Measurements from ENCODE around the gene SLC2A8. TPM values are rescaled to one million over a fixed set of nuclear protein-coding genes. Genes with fewer than 3 reads are reported as not detected.
A peak's percentile ranks its signal among the peaks of the same experiment; 100 is the strongest.

SLC2A8 gene, protein sequence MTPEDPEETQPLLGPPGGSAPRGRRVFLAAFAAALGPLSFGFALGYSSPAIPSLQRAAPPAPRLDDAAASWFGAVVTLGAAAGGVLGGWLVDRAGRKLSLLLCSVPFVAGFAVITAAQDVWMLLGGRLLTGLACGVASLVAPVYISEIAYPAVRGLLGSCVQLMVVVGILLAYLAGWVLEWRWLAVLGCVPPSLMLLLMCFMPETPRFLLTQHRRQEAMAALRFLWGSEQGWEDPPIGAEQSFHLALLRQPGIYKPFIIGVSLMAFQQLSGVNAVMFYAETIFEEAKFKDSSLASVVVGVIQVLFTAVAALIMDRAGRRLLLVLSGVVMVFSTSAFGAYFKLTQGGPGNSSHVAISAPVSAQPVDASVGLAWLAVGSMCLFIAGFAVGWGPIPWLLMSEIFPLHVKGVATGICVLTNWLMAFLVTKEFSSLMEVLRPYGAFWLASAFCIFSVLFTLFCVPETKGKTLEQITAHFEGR
- total RNA-seq (2014; rRNA removed) (29.0 and 43.7 TPM in 2 replicates), Bru-seq, nascent RNA (percentile 55 among the genes with signal in this experiment), BruChase-seq, experiment 1, labeled RNA remaining after a 6-hour chase (percentile 58 among the genes with signal in this experiment), BruChase-seq, experiment 2, labeled RNA remaining after a 2-hour chase (percentile 62 among the genes with signal in this experiment)
- long read RNA-seq, transcript SLC2A8-215 (8 exons, 1,763 nt): major isoform, 6 of 38 reads
- long read RNA-seq, partial matches to known transcripts: 9 of 38 reads
- long read RNA-seq, other reads (novel, unspliced or antisense): 16 of 38 reads

GRCh38 chr9:127396808-127397645 lies at the start of gene SLC2A8:
Gene SLC2A8 (plus strand): TSS chr9:127397169. CDS start chr9:127397231, 62 bp downstream.
- Histone ChIP-seq H3K79me2 (ENCODE audit: low read length) (peaks cover 15% of the 10 kb centered on the region), H3K27me3 (ENCODE audit: low read length) (no peaks in the 10 kb centered on the region), H3K36me3 (ENCODE audit: low read depth, low read length) (no peaks in the 10 kb centered on the region), H4K20me1 (ENCODE audit: low read length) (no peaks in the 10 kb centered on the region), H2AFZ (ENCODE audit: low read length) (peak within 1 kb of the TSS; percentile 88), H3K9me3 (ENCODE audit: low read length) (no peaks in the 10 kb centered on the region), H3K4me3 (ENCODE audit: low read length) (peak within 1 kb of the TSS; percentile 82), H3F3A (ENCODE audit: low read length, unreplicated experiment) (no peaks in the 10 kb centered on the region), H3K4me1 (ENCODE audit: insufficient read depth, low read length) (peaks cover 14% of the 10 kb centered on the region), H3K9ac (ENCODE audit: low read length) (peak within 1 kb of the TSS; percentile 64), H3K4me2 (ENCODE audit: low read length) (peak within 1 kb of the TSS; percentile 94), H3K9me2 (replicated peaks; ENCODE audit: low read length) (no peaks in the 10 kb centered on the region), H3K27ac (ENCODE audit: low read length) (no peak within 1 kb of the TSS)
- CTCF ChIA-PET: interaction anchor here (0.6 to 1.3 kb wide), 6 partner anchors 20 to 438 kb away, joined by 3 to 5 read pairs (median 3); no protein-coding TSS in a partner anchor
- POLR2A ChIA-PET (ENCODE audit: unreplicated experiment): interaction anchor here (0.5 to 1.2 kb wide), 7 partner anchors 24 to 436 kb away, joined by 3 to 7 read pairs (median 5); partner anchors contain the start of genes LRSAM1 and ZNF79
- DNase-seq (peak; percentile 99), ATAC-seq (peak; percentile 91)
- TF ChIP-seq, protein P1, sequence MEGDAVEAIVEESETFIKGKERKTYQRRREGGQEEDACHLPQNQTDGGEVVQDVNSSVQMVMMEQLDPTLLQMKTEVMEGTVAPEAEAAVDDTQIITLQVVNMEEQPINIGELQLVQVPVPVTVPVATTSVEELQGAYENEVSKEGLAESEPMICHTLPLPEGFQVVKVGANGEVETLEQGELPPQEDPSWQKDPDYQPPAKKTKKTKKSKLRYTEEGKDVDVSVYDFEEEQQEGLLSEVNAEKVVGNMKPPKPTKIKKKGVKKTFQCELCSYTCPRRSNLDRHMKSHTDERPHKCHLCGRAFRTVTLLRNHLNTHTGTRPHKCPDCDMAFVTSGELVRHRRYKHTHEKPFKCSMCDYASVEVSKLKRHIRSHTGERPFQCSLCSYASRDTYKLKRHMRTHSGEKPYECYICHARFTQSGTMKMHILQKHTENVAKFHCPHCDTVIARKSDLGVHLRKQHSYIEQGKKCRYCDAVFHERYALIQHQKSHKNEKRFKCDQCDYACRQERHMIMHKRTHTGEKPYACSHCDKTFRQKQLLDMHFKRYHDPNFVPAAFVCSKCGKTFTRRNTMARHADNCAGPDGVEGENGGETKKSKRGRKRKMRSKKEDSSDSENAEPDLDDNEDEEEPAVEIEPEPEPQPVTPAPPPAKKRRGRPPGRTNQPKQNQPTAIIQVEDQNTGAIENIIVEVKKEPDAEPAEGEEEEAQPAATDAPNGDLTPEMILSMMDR (conservative IDR thresholded peaks at IDR 0.05; ENCODE audit: low read depth, low read length): 0 out of 2 replicates have a peak, but pooled peaks have one; percentile 7
- TF ChIP-seq EZH2phosphoT487 (IDR thresholded peaks at IDR 0.05; ENCODE audit: borderline replicate concordance, low read length): no peak
- intact Hi-C loops (cut with micrococcal nuclease): loop anchor here (5.0 kb wide), 2 partner anchors 170 to 185 kb away; no protein-coding TSS in a partner anchor
- BruUV-seq (replicated peaks): no TSS peak

DNA sequence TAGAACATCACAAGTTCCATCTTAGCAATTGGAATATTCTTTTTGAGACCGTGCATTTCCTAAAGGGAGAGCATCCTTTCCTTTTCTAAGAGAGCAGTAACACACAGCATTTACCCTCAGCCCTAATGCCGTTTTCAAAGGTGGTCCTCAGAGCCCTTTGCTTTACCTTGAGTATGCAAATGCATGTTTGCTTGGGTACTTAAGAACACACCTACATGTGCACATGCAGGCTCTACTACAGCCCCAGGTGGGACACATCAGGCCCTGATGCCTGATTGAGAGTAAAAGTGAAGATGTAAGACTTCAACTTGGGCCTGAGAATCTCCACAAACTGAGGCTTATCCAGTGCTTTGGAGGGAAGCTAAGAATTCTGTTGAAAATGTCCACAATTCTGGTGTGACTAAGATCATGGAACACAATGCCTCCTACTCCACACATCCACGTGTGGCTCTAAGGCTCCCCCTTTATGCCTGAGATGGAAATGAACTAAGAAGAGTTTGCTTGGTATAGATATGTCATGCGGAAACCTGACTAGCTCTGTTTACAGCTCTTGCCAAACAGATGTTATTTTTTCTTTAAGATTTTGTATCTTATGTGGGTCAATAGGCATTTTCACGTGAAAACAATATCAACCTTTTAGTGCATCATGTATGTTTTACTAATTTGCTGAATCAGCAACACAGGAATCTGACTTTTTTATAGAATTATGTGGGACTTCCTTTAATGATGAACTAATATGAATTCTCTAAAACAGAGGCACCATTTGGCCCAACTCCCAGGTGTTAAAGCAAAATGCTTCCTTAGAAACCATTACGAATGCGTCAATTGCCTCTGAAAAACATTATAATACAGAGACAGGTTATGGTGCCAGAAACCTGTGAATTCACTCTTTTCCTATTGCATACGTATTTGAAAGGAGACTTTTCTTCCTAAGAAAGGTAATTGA lies 48.9 kb upstream of the SLC2A8 start:
- Histone ChIP-seq H3K9me2 (replicated peaks; ENCODE audit: low read length) (no peaks in the 10 kb centered on the region), H3K4me3 (ENCODE audit: low read length) (no peak overlapping the region), H3K9ac (ENCODE audit: low read length) (no peak overlapping the region), H3K79me2 (ENCODE audit: low read length) (no peaks in the 10 kb centered on the region), H3K4me1 (ENCODE audit: insufficient read depth, low read length) (no peaks in the 10 kb centered on the region), H3K4me2 (ENCODE audit: low read length) (no peak overlapping the region), H3K27me3 (ENCODE audit: low read length) (no peaks in the 10 kb centered on the region), H2AFZ (ENCODE audit: low read length) (no peak overlapping the region), H3K9me3 (ENCODE audit: low read length) (no peaks in the 10 kb centered on the region), H3K27ac (ENCODE audit: low read length) (no peak overlapping the region), H4K20me1 (ENCODE audit: low read length) (no peaks in the 10 kb centered on the region), H3F3A (ENCODE audit: low read length, unreplicated experiment) (no peaks in the 10 kb centered on the region), H3K36me3 (ENCODE audit: low read depth, low read length) (no peaks in the 10 kb centered on the region)
- POLR2A ChIA-PET (ENCODE audit: unreplicated experiment): no interaction called here
- TF ChIP-seq EZH2 (IDR thresholded peaks at IDR 0.05; ENCODE audit: low read length, unreplicated experiment) (no peak), EZH2phosphoT487 (IDR thresholded peaks at IDR 0.05; ENCODE audit: borderline replicate concordance, low read length) (no peak)
- TF ChIP-seq, protein P1 (conservative IDR thresholded peaks at IDR 0.05; ENCODE audit: low read depth, low read length): no peak
- ATAC-seq (no peak), DNase-seq (no peak)
- no TSS peak for BruUV-seq (replicated peaks)
- intact Hi-C loops (cut with micrococcal nuclease): no loop called here
- CTCF ChIA-PET: no interaction called here

All from PC-3 (cell line).